Heart right ventricle (tissue), 16 donors: ENCODE results near the gene C4BPB. TPM values are rescaled to one million over a fixed set of nuclear protein-coding genes. Genes with fewer than 3 reads are reported as not detected.

Experiments used
- ATAC-seq, 8 donors: fragments of 200-7000 bp; cut with Tn5 transposase; one replicate each; pipeline ENCODE4 v1.9.1; 2020; ENCODE audit warnings: mild to moderate bottlenecking in 8 of 8, moderate library complexity in 8 of 8, moderate number of reproducible peaks in 1 of 8
- DNase-seq, 2 donors: peaks; one replicate each; pipeline ENCODE4 v3.0.0-alpha.2; 2020
- H3K27ac ChIP-seq, 10 donors: fragments of 200-600 bp; sonication (generic) in 2 of 10; one replicate each; pipeline versions ENCODE4 v1.5.0 to v1.8.0; 2020 to 2022; ENCODE audit warnings: mild to moderate bottlenecking in 3 of 10
- H3K27me3 ChIP-seq, 7 donors: fragments of 200-600 bp; one replicate each; pipeline ENCODE4 v1.8.0; 2021 to 2022; ENCODE audit warnings: mild to moderate bottlenecking in 2 of 7
- H3K36me3 ChIP-seq, 9 donors: fragments of 200-600 bp; sonication (generic) in 1 of 9; one replicate each; pipeline versions ENCODE4 v1.5.0 to v1.8.0; 2020 to 2022; ENCODE audit warnings: mild to moderate bottlenecking in 2 of 9
- H3K4me1 ChIP-seq, 9 donors: fragments of 200-600 bp; sonication (generic) in 1 of 9; one replicate each; pipeline versions ENCODE4 v1.5.0 to v1.8.0; 2020 to 2022; ENCODE audit warnings: mild to moderate bottlenecking in 4 of 9
- H3K4me3 ChIP-seq, 10 donors: fragments of 200-600 bp; sonication (generic) in 2 of 10; one replicate each; pipeline versions ENCODE4 v1.5.0 to v1.8.0; 2020 to 2022; ENCODE audit warnings: mild to moderate bottlenecking in 7 of 10, moderate library complexity in 2 of 10
- H3K9me3 ChIP-seq, 11 donors: fragments of 200-600 bp in 10 of 11; sonication (generic) in 2 of 11; one replicate each; pipeline versions ENCODE4 v1.5.0 to v1.8.0; 2013 to 2022; ENCODE audit warnings: mild to moderate bottlenecking in 2 of 11, control low read depth in 1 of 11, moderate library complexity in 1 of 11
- CTCF ChIP-seq, 9 donors: fragments of 200-600 bp; sonication (generic) in 2 of 9; IDR thresholded peaks; one replicate each; pipeline versions ENCODE4 v1.5.0 to v1.8.0; 2021 to 2022; ENCODE audit warnings: antibody characterized with exemption in 9 of 9, mild to moderate bottlenecking in 5 of 9, moderate library complexity in 1 of 9
- WGBS, 2 donors: extraction: QIAGEN DNeasy Blood & Tissue Kit; methylation state at CpG; one replicate each; pipeline ENCODE4 v1.1.7; 2013; ENCODE audit warnings: inconsistent platforms in 1 of 2; 5-methylcytosine and 5-hydroxymethylcytosine counted together
- intact Hi-C, 10 donors: fragments of 100-400 bp; cut with DNase I; formaldehyde crosslinking; loops; one replicate each; pipeline versions ENCODE4 v1.11.1 to v1.14.2; 2022
- polyA plus RNA-seq, 2 donors: library from polyadenylated mRNA; stranded (reverse); fragments of 200-250 nt; gene quantifications; one replicate each; pipeline ENCODE4 v1.2.3, GENCODE V29; 2013
- total RNA-seq, 10 donors: library from RNA; stranded (reverse); fragmentation: NEBNext Ultra II Directional in 3 of 10; extraction: Animal tissue kit (Norgen Biotek cat#: 25700) in 3 of 10; gene quantifications; one replicate each; pipeline versions ENCODE4 v1.2.1 to v1.2.4, GENCODE V29; 2021 to 2023
- donor health status: Arrhythmogenic right ventricular cardiomyopathy.
- donor health status: ischemic (EF 13 %, LVEDD 7.1; RV severe dilation, severe dysfunction).
- donor health status: healthy with polysubstance abuse.
- donor health status: DM: no; HTN: yes; CAD: no.
- donor health status: DM: no; HTN: no; CAD: no.
- donor health status: ischemic (EF 25% LVEDD 6.9; RV normal size, moderate dysfunction).
- donor health status: ischemic (EF 25% LVEDD 5.7; RV mildly dilated, moderate dysfunction).
- donor health status: healthy.
- donor health status: DM: yes; HTN: yes; CAD: no.
- donor health status: Ischemic cardiomyopathy.
- donor health status: ischemic (EF 35%, LVEDD 5.7; RV mildly dilated, moderate dysfunction).
- donor health status: nonischemic (EF 11% LVEDD 7.7; RV severe dilation, severe dysfunction).
- donor health status: DM: yes; HTN: yes; CAD: no.
- donor health status: PGD.
- donor health status: ischemic (EF 29% LVEDD 5.4; RV normal size, mild dysfunction).
- donor health status: nonischemic (EF 23%, LVEDD 6.1; RV moderate dilation, normal function).

Gene C4BPB
- total and polyA plus RNA-seq, 12 donors, result 0.06 to 1.7 (median 0.53) TPM; not detected in 8

DNA sequence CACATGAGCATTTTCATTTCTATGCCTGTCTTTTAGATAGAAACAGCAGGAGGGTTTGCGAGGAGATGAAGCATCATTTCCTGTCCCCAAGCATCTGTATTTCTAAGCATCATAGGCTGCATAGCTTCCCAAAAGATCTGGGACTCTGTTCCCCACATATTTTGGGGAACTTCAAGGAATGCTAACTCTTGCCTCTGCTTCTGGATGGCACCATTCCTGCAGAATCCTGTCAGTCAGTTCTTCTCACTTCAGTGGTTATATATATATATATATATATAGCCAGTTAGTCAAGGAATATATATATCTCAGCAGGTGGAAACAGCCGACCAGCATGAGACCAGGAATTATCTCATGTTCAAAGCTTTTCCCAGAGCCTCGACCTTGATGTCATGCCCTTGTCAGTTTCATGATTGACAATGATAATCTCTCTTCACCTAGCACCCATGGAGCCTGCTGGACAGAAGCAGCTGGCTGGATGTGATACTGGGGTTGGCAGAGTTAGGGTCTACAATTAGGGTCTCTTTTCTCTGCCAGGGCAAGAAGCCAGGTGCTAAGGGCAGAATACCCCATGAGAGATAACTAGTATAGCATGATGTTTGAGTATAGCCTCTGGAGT lies 33.2 kb upstream of the C4BPB start:
- 27 to 54% methylated on average over 3 of the region's 3 CpGs for WGBS, 2 donors

GRCh38 chr1:207056673-207057072 lies 32.0 kb upstream of the C4BPB start:
- 72 to 73% methylated on average over 6 of the region's 6 CpGs for WGBS, 2 donors
- H3K27me3 ChIP-seq, result no peaks in the 10 kb centered on the region
- DNase-seq, result no peak
- peaks cover 8 to 77% (median 33%) of the 10 kb centered on the region in 9 donors for H3K4me1 ChIP-seq
- no peaks in the 10 kb centered on the region for H3K9me3 ChIP-seq
- peak overlapping the region in 7 of 10 donors; percentile 1 to 23 (median 8) for H3K4me3 ChIP-seq
- no peak for ATAC-seq
- intact Hi-C loops, result no loop called here
- TF ChIP-seq CTCF (IDR thresholded peaks at IDR 0.05), result no peak
- peaks cover 0 to 29% (median 0%) of the 10 kb centered on the region in 9 donors for H3K36me3 ChIP-seq
- peak overlapping the region in 8 of 10 donors; percentile 4 to 94 (median 93) for H3K27ac ChIP-seq

More for the DNA sequence above, 33.2 kb upstream of the C4BPB start:
- Histone ChIP-seq H3K4me3 (peak overlapping the region in 6 of 10 donors; percentile 5 to 77 (median 13)), H3K9me3 (no peaks in the 10 kb centered on the region), H3K4me1 (peaks cover 9 to 81% (median 39%) of the 10 kb centered on the region in 9 donors), H3K27ac (peak overlapping the region; percentile 3 to 94 (median 93)), H3K36me3 (peaks cover 0 to 21% (median 0%) of the 10 kb centered on the region in 9 donors), H3K27me3 (no peaks in the 10 kb centered on the region)
- DNase-seq, result no peak
- ATAC-seq, result peak in 1 of 8 donors; percentile 6
- intact Hi-C loops, result no loop called here
- TF ChIP-seq CTCF (IDR thresholded peaks at IDR 0.05), result no peak

DNA sequence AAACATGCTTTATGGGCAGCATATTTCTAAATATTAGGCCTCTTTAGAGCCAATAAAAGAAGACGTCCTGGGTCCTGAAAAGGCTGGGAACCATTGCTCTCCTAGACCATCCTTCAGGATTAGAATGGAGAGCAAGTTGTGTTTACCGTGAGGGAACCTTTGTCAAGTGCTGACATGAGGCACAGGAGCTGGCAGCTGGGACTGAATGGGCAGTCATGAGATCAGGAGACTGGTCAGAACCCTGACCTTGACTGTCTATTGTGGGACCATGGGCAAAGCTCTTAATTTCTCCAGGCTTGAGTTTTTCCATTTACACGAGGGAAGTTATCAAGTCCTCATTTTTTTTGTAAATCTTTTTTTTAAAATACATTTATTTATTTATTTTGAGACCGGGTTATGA lies 30.4 kb upstream of the C4BPB start:
- peaks cover 5 to 70% (median 24%) of the 10 kb centered on the region in 9 donors for H3K4me1 ChIP-seq
- H3K27ac ChIP-seq, result peak overlapping the region; percentile 24 to 93 (median 56)
- no peak overlapping the region for H3K4me3 ChIP-seq
- ATAC-seq, result peak in 5 of 8 donors; percentile 36 to 64 (median 54)
- 61 to 76% methylated on average over 4 of the region's 4 CpGs for WGBS, 2 donors
- TF ChIP-seq CTCF (IDR thresholded peaks at IDR 0.05), result no peak
- H3K9me3 ChIP-seq, result no peaks in the 10 kb centered on the region
- H3K27me3 ChIP-seq, result no peaks in the 10 kb centered on the region
- peaks cover 0 to 45% (median 13%) of the 10 kb centered on the region in 9 donors for H3K36me3 ChIP-seq
- peak in 1 of 2 donors; percentile 37 for DNase-seq
- intact Hi-C loops, result no loop called here

DNA sequence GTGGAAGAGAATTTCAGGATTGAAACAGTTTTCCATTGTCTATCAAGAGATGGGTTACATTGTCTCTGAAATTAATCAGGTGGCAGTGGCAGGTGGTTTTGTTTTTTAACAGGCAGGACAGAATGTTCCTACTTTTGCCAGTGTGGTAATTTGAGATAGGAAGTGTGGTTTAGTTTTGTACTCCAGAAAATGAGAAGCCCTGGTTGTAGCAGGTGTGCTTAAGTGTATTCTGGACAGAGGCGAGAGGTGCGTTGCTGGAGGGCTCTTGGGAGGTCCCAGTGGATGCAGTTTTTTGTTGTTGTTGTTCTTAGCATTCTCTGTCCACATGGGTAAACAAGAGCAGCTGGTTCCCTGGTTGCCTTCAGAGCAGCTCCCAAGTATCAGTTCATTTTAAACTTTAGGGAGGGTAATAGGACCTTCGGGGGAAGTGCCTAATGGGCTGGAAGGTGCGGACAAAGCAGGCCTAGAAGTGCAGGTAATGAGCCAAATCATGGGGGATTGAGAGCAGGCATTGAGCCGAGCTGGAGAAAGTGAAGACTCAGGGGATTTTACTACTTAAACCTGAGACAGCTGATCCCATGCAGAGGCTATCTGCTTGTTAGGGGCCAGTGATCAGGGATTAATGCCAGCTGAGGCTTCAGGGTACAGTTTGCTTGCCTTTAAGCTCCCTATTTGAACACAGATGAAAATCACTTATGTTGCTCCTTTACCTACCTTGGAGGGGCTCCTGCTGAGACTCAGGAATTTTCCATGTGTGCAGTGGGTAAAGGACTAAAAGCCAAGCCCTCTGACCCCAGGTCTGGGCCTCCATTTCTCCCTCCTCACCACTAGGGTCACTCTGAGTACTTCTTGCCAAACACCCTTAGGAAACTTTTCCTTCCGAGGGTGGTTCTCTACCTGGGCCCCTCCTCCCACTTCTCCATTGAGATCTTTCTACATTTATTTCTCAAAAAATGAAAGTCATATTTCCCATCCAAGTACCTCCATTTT lies 29.5 kb upstream of the C4BPB start:
- ATAC-seq (peak in 3 of 8 donors; percentile 12 to 63 (median 29)), DNase-seq (no peak)
- Histone ChIP-seq H3K4me3 (no peak overlapping the region), H3K36me3 (peaks cover 0 to 52% (median 13%) of the 10 kb centered on the region in 9 donors), H3K9me3 (no peaks in the 10 kb centered on the region), H3K27me3 (no peaks in the 10 kb centered on the region), H3K27ac (peak overlapping the region; percentile 20 to 93 (median 54)), H3K4me1 (peaks cover 5 to 71% (median 27%) of the 10 kb centered on the region in 9 donors)
- 73 to 82% methylated on average over 6 of the region's 6 CpGs for WGBS, 2 donors
- no peak for TF ChIP-seq CTCF (IDR thresholded peaks at IDR 0.05)
- intact Hi-C loops, result no loop called here
